HEK293 (cell line): Measurements from ENCODE around the gene TMIGD2.
A peak's percentile ranks its signal among the peaks of the same experiment; 100 is the strongest.

Experiments used
- CTCF ChIA-PET: fragments of 350-600 bp; formaldehyde crosslinking; extraction: SDS; loops from one replicate; lab custom pipeline; 2021; ENCODE audit warnings: antibody characterized with exemption; lab: Yijun Ruan, JAX
- POLR2A ChIA-PET: fragments of 300-600 bp; formaldehyde crosslinking; extraction: SDS; loops from one replicate; lab custom pipeline; 2020; ENCODE audit warnings: antibody characterized with exemption, inconsistent platforms; lab: Yijun Ruan, JAX
- H3K27ac ChIP-seq: fragments of 200-500 bp; sonication (Bioruptor generic); 2 replicates; pipeline ENCODE4 v1.5.1; 2014; ENCODE audit warnings: low read depth, low read length, control low read depth, inconsistent platforms; ENCODE audit errors: extremely low read depth
- H3K36me3 ChIP-seq, 2 experiments: fragments of 200-500 bp in 1 of 2; sonication (Bioruptor generic) in 1 of 2; 1 replicate in 1 of 2; 2 replicates in 1 of 2; pipeline ENCODE4 v1.5.1; 2014 to 2017; ENCODE audit warnings: inconsistent platforms in 2 of 2, low read length in 2 of 2; ENCODE audit not compliant: control insufficient read depth in 2 of 2, insufficient read depth in 1 of 2
- H3K4me1 ChIP-seq: fragments of 200-500 bp; sonication (Bioruptor generic); 2 replicates; pipeline ENCODE4 v1.5.1; 2014; ENCODE audit warnings: mild to moderate bottlenecking, low read length, inconsistent platforms; ENCODE audit not compliant: control insufficient read depth, insufficient read depth
- H3K4me3 ChIP-seq: 2 replicates; pipeline ENCODE4 v1.5.1; 2011; ENCODE audit warnings: low read depth, mild to moderate bottlenecking, control low read depth, low read length, moderate library complexity
- H3K9me3 ChIP-seq: fragments of 200-500 bp; sonication (Bioruptor generic); 2 replicates; pipeline ENCODE4 v1.5.1; 2014; ENCODE audit warnings: low read depth, low read length, inconsistent platforms; ENCODE audit not compliant: control insufficient read depth, insufficient read depth
- EGR2 ChIP-seq: fragments of 450-650 bp; formaldehyde crosslinking; IDR thresholded peaks from 2 replicates; pipeline ENCODE4 v1.5.1; 2016; ENCODE audit warnings: low read depth, missing biosample characterization, missing genetic modification characterization
- IKZF3 ChIP-seq: fragments of 450-650 bp; IDR thresholded peaks from 2 replicates; pipeline ENCODE4 v1.5.0; 2018; ENCODE audit warnings: missing biosample characterization, mild to moderate bottlenecking, missing genetic modification characterization, moderate library complexity
- KLF7 ChIP-seq: fragments of 450-650 bp; formaldehyde crosslinking; IDR thresholded peaks from 2 replicates; pipeline ENCODE4 v1.5.1; 2016; ENCODE audit warnings: missing biosample characterization, missing genetic modification characterization, borderline replicate concordance
- KLF8 ChIP-seq: fragments of 450-650 bp; formaldehyde crosslinking; IDR thresholded peaks from 2 replicates; pipeline ENCODE4 v1.5.1; 2016; ENCODE audit warnings: missing biosample characterization, missing genetic modification characterization
- PRDM1 ChIP-seq: fragments of 450-650 bp; formaldehyde crosslinking; IDR thresholded peaks from 2 replicates; pipeline ENCODE4; 2016; ENCODE audit warnings: missing biosample characterization, missing genetic modification characterization
- SCRT2 ChIP-seq: fragments of 450-650 bp; formaldehyde crosslinking; IDR thresholded peaks from 2 replicates; pipeline ENCODE4 v1.5.1; 2016; ENCODE audit warnings: missing biosample characterization, missing genetic modification characterization
- SP2 ChIP-seq: fragments of 450-650 bp; formaldehyde crosslinking; IDR thresholded peaks from 2 replicates; pipeline ENCODE4 v1.5.1; 2016; ENCODE audit warnings: missing biosample characterization, missing genetic modification characterization
- SP3 ChIP-seq: fragments of 450-650 bp; formaldehyde crosslinking; IDR thresholded peaks from 2 replicates; pipeline ENCODE4 v1.5.1; 2016; ENCODE audit warnings: missing biosample characterization, missing genetic modification characterization
- ZBTB1 ChIP-seq: fragments of 450-650 bp; formaldehyde crosslinking; IDR thresholded peaks from 2 replicates; pipeline ENCODE4 v1.5.1; 2016; ENCODE audit warnings: missing biosample characterization, missing genetic modification characterization
- ZBTB7A ChIP-seq: fragments of 450-650 bp; formaldehyde crosslinking; IDR thresholded peaks from 2 replicates; pipeline ENCODE4 v1.5.1; 2016; ENCODE audit warnings: low read depth, missing biosample characterization, missing genetic modification characterization
- ZNF10 ChIP-seq: fragments of 450-650 bp; formaldehyde crosslinking; IDR thresholded peaks from 2 replicates; pipeline ENCODE4 v1.5.1; 2017; ENCODE audit warnings: missing biosample characterization, missing genetic modification characterization
- ZNF121 ChIP-seq: fragments of 450-650 bp; formaldehyde crosslinking; IDR thresholded peaks from 2 replicates; pipeline ENCODE4 v1.5.1; 2016; ENCODE audit warnings: missing biosample characterization, missing genetic modification characterization
- ZNF140 ChIP-seq: fragments of 450-650 bp; formaldehyde crosslinking; IDR thresholded peaks from 2 replicates; pipeline ENCODE4 v1.5.1; 2016; ENCODE audit warnings: missing biosample characterization, missing genetic modification characterization
- ZNF157 ChIP-seq: fragments of 450-650 bp; formaldehyde crosslinking; IDR thresholded peaks from 2 replicates; pipeline ENCODE4 v1.5.1; 2016; ENCODE audit warnings: missing biosample characterization, missing genetic modification characterization
- ZNF221 ChIP-seq: fragments of 450-650 bp; formaldehyde crosslinking; IDR thresholded peaks from 2 replicates; pipeline ENCODE4 v1.5.1; 2017; ENCODE audit warnings: missing biosample characterization, missing genetic modification characterization, borderline replicate concordance
- ZNF248 ChIP-seq: fragments of 450-650 bp; formaldehyde crosslinking; IDR thresholded peaks from 2 replicates; pipeline ENCODE4 v1.5.1; 2017; ENCODE audit warnings: missing biosample characterization, missing genetic modification characterization
- ZNF398 ChIP-seq: fragments of 450-650 bp; formaldehyde crosslinking; IDR thresholded peaks from 2 replicates; pipeline ENCODE4 v1.5.1; 2017; ENCODE audit warnings: missing biosample characterization, missing genetic modification characterization
- ZNF514 ChIP-seq: fragments of 450-650 bp; formaldehyde crosslinking; IDR thresholded peaks from 2 replicates; pipeline ENCODE4 v1.5.1; 2016; ENCODE audit warnings: missing biosample characterization, missing genetic modification characterization
- ZNF548 ChIP-seq: fragments of 450-650 bp; formaldehyde crosslinking; IDR thresholded peaks from 2 replicates; pipeline ENCODE4 v1.5.1; 2016; ENCODE audit warnings: missing biosample characterization, missing genetic modification characterization
- ZNF571 ChIP-seq: fragments of 450-650 bp; formaldehyde crosslinking; IDR thresholded peaks from 2 replicates; pipeline ENCODE4 v1.5.0; 2017; ENCODE audit warnings: missing biosample characterization, missing genetic modification characterization
- ZNF585B ChIP-seq: fragments of 450-650 bp; formaldehyde crosslinking; IDR thresholded peaks from 2 replicates; pipeline ENCODE4 v1.5.1; 2016; ENCODE audit warnings: missing biosample characterization, missing genetic modification characterization
- ZNF610 ChIP-seq: fragments of 450-650 bp; formaldehyde crosslinking; IDR thresholded peaks from 2 replicates; pipeline ENCODE4 v1.5.1; 2016; ENCODE audit warnings: missing biosample characterization, missing genetic modification characterization, borderline replicate concordance
- ZNF623 ChIP-seq: fragments of 450-650 bp; formaldehyde crosslinking; IDR thresholded peaks from 2 replicates; pipeline ENCODE4 v1.5.1; 2016; ENCODE audit warnings: missing biosample characterization, missing genetic modification characterization
- ZNF837 ChIP-seq: fragments of 450-650 bp; formaldehyde crosslinking; IDR thresholded peaks from 2 replicates; pipeline ENCODE4 v1.5.1; 2016; ENCODE audit warnings: missing biosample characterization, missing genetic modification characterization
- ZSCAN4 ChIP-seq: fragments of 450-650 bp; formaldehyde crosslinking; IDR thresholded peaks from 2 replicates; pipeline ENCODE4 v1.5.1; 2017; ENCODE audit warnings: missing biosample characterization, missing genetic modification characterization
- ZXDB ChIP-seq: fragments of 450-650 bp; formaldehyde crosslinking; IDR thresholded peaks from 2 replicates; pipeline ENCODE4 v1.5.1; 2016; ENCODE audit warnings: missing biosample characterization, missing genetic modification characterization
- TF ChIP-seq, protein P1 (sequence below): fragments of 450-650 bp; formaldehyde crosslinking; IDR thresholded peaks from 2 replicates; pipeline ENCODE4 v1.5.1; 2016; ENCODE audit warnings: missing biosample characterization, missing genetic modification characterization
- TF ChIP-seq, protein P2 (sequence below): IDR thresholded peaks from 2 replicates; pipeline ENCODE4 v1.6.1; 2011; ENCODE audit warnings: mild to moderate bottlenecking, low read depth, low read length, borderline replicate concordance
- TF ChIP-seq, protein P3 (sequence below): fragments of 450-650 bp; formaldehyde crosslinking; IDR thresholded peaks from 2 replicates; pipeline ENCODE4 v1.5.1; 2016; ENCODE audit warnings: missing biosample characterization, missing genetic modification characterization, low read depth

Gene TMIGD2

GRCh38 chr19:4278010-4278409 is 24.2 kb downstream of the TMIGD2 start:
- Histone ChIP-seq H3K4me1 (no peaks in the 10 kb centered on the region; the same call in 1 of the 2 replicates), H3K9me3 (no peaks in the 10 kb centered on the region), H3K27ac (no peak overlapping the region), H3K4me3 (no peak overlapping the region), H3K36me3 (no peaks in the 10 kb centered on the region)
- ChIA-PET CTCF (interaction anchor here (0.6 to 1.7 kb wide), 4 partner anchors 9 to 281 kb away, joined by 3 to 12 read pairs (median 6); no protein-coding TSS in a partner anchor), POLR2A (interaction anchor here (1.4 to 2.7 kb wide), 2 partner anchors 41 to 65 kb away, joined by 4 to 9 read pairs; partner anchors contain the start of gene MPND)
- TF ChIP-seq ZNF548 (no peak), SP3 (tag by site-specific recombination) (no peak), ZNF121 (tag by site-specific recombination) (no peak), ZNF623 (tag by site-specific recombination) (no peak), ZNF10 (no peak), PRDM1 (no peak), ZXDB (no peak), ZNF610 (tag by site-specific recombination) (no peak), SP2 (tag by site-specific recombination) (no peak), ZNF248 (tag by site-specific recombination) (no peak), ZNF585B (tag by site-specific recombination) (no peak), ZNF157 (tag by site-specific recombination) (no peak), ZBTB1 (tag by site-specific recombination) (no peak), ZNF837 (tag by site-specific recombination) (no peak)
- TF ChIP-seq, protein P1, sequence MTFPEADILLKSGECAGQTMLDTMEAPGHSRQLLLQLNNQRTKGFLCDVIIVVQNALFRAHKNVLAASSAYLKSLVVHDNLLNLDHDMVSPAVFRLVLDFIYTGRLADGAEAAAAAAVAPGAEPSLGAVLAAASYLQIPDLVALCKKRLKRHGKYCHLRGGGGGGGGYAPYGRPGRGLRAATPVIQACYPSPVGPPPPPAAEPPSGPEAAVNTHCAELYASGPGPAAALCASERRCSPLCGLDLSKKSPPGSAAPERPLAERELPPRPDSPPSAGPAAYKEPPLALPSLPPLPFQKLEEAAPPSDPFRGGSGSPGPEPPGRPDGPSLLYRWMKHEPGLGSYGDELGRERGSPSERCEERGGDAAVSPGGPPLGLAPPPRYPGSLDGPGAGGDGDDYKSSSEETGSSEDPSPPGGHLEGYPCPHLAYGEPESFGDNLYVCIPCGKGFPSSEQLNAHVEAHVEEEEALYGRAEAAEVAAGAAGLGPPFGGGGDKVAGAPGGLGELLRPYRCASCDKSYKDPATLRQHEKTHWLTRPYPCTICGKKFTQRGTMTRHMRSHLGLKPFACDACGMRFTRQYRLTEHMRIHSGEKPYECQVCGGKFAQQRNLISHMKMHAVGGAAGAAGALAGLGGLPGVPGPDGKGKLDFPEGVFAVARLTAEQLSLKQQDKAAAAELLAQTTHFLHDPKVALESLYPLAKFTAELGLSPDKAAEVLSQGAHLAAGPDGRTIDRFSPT, result no peak
- TF ChIP-seq, protein P2, sequence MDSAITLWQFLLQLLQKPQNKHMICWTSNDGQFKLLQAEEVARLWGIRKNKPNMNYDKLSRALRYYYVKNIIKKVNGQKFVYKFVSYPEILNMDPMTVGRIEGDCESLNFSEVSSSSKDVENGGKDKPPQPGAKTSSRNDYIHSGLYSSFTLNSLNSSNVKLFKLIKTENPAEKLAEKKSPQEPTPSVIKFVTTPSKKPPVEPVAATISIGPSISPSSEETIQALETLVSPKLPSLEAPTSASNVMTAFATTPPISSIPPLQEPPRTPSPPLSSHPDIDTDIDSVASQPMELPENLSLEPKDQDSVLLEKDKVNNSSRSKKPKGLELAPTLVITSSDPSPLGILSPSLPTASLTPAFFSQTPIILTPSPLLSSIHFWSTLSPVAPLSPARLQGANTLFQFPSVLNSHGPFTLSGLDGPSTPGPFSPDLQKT, result no peak
- TF ChIP-seq, protein P3, sequence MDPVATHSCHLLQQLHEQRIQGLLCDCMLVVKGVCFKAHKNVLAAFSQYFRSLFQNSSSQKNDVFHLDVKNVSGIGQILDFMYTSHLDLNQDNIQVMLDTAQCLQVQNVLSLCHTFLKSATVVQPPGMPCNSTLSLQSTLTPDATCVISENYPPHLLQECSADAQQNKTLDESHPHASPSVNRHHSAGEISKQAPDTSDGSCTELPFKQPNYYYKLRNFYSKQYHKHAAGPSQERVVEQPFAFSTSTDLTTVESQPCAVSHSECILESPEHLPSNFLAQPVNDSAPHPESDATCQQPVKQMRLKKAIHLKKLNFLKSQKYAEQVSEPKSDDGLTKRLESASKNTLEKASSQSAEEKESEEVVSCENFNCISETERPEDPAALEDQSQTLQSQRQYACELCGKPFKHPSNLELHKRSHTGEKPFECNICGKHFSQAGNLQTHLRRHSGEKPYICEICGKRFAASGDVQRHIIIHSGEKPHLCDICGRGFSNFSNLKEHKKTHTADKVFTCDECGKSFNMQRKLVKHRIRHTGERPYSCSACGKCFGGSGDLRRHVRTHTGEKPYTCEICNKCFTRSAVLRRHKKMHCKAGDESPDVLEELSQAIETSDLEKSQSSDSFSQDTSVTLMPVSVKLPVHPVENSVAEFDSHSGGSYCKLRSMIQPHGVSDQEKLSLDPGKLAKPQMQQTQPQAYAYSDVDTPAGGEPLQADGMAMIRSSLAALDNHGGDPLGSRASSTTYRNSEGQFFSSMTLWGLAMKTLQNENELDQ (tag by site-specific recombination), result no peak

GRCh38 chr19:4277191-4277696 is 24.9 kb downstream of the TMIGD2 start:
- POLR2A ChIA-PET, result interaction anchor here (0.6 to 2.7 kb wide), 3 partner anchors 42 to 170 kb away, joined by 4 to 9 read pairs (median 5); partner anchors contain the start of gene MPND
- Histone ChIP-seq H3K9me3 (no peaks in the 10 kb centered on the region), H3K36me3 (no peaks in the 10 kb centered on the region), H3K4me3 (no peak overlapping the region), H3K27ac (no peak overlapping the region), H3K4me1 (no peaks in the 10 kb centered on the region; the same call in 1 of the 2 replicates)
- CTCF ChIA-PET, result interaction anchor here (0.6 to 1.7 kb wide), 3 partner anchors 9 to 611 kb away, joined by 3 to 12 read pairs (median 8); no protein-coding TSS in a partner anchor
- TF ChIP-seq ZNF157 (tag by site-specific recombination) (no peak), ZNF140 (no peak), ZSCAN4 (tag by site-specific recombination) (no peak), KLF8 (peak; percentile 40; the same call in 1 of the 2 replicates), IKZF3 (no peak), ZNF221 (tag by site-specific recombination) (no peak), ZNF514 (tag by site-specific recombination) (no peak), EGR2 (tag by site-specific recombination) (0 out of 2 replicates have a peak, but pooled peaks have one; percentile 17), ZNF398 (no peak), ZNF571 (tag by site-specific recombination) (no peak), SCRT2 (tag by site-specific recombination) (peak; percentile 89), ZBTB7A (tag by site-specific recombination) (0 out of 2 replicates have a peak, but pooled peaks have one; percentile 35), KLF7 (tag by site-specific recombination) (0 out of 2 replicates have a peak, but pooled peaks have one; percentile 23)
